ENCODE data around the gene CNTN4.
A peak's percentile ranks its signal among the peaks of the same experiment; 100 is the strongest.

Gene CNTN4

GRCh38 chr3:3016226-3016625 is 917.6 kb downstream of the CNTN4 start:
- Histone ChIP-seq H3K4me3 (ENCODE audit: low read length) (peak overlapping the region; percentile 74), H3K4me2 (ENCODE audit: low read length) (peak overlapping the region; percentile 93), H3K9me3 (ENCODE audit: insufficient read depth, low read length) (no peaks in the 10 kb centered on the region), H2AFZ (ENCODE audit: low read depth, low read length) (peak overlapping the region; percentile 13; the same call in 1 of the 2 replicates), H3K4me1 (ENCODE audit: low read length) (peaks cover 74% of the 10 kb centered on the region), H3K79me2 (ENCODE audit: low read length) (no peaks in the 10 kb centered on the region), H3K36me3 (replicated peaks; ENCODE audit: low read depth, low read length) (peaks cover 3% of the 10 kb centered on the region), H3K27me3 (ENCODE audit: low read depth, low read length) (no peaks in the 10 kb centered on the region), H3K9ac (ENCODE audit: low read length) (peak overlapping the region; percentile 81), H4K20me1 (ENCODE audit: insufficient read depth, low read length) (no peaks in the 10 kb centered on the region), H3K27ac (ENCODE audit: low read length) (peak overlapping the region; percentile 95)
- TF ChIP-seq EZH2phosphoT487 (IDR thresholded peaks at IDR 0.05; ENCODE audit: low read depth) (no peak), CTCF (IDR thresholded peaks at IDR 0.05; ENCODE audit: low read depth, low read length) (no peak)

GRCh38 chr3:3020209-3020608 is 921.5 kb downstream of the CNTN4 start:
- Histone ChIP-seq H3K27ac (ENCODE audit: low read length) (no peak overlapping the region), H3K4me3 (ENCODE audit: low read length) (no peak overlapping the region), H4K20me1 (ENCODE audit: insufficient read depth, low read length) (no peaks in the 10 kb centered on the region), H3K79me2 (ENCODE audit: low read length) (no peaks in the 10 kb centered on the region), H3K36me3 (replicated peaks; ENCODE audit: low read depth, low read length) (peaks cover 3% of the 10 kb centered on the region), H3K4me2 (ENCODE audit: low read length) (no peak overlapping the region), H3K9ac (ENCODE audit: low read length) (no peak overlapping the region), H3K4me1 (ENCODE audit: low read length) (peaks cover 34% of the 10 kb centered on the region), H3K9me3 (ENCODE audit: insufficient read depth, low read length) (no peaks in the 10 kb centered on the region), H2AFZ (ENCODE audit: low read depth, low read length) (no peak overlapping the region), H3K27me3 (ENCODE audit: low read depth, low read length) (no peaks in the 10 kb centered on the region)
- no peak for TF ChIP-seq CTCF (IDR thresholded peaks at IDR 0.05; ENCODE audit: low read depth, low read length)
- no peak for TF ChIP-seq EZH2phosphoT487 (IDR thresholded peaks at IDR 0.05; ENCODE audit: low read depth)

GRCh38 chr3:3023111-3023745 is 924.6 kb downstream of the CNTN4 start:
- Histone ChIP-seq H3K4me1 (ENCODE audit: low read length) (peaks cover 12% of the 10 kb centered on the region), H3K4me2 (ENCODE audit: low read length) (no peak overlapping the region), H4K20me1 (ENCODE audit: insufficient read depth, low read length) (no peaks in the 10 kb centered on the region), H3K27ac (ENCODE audit: low read length) (no peak overlapping the region), H3K79me2 (ENCODE audit: low read length) (no peaks in the 10 kb centered on the region), H3K36me3 (replicated peaks; ENCODE audit: low read depth, low read length) (no peaks in the 10 kb centered on the region), H3K9ac (ENCODE audit: low read length) (no peak overlapping the region), H3K9me3 (ENCODE audit: insufficient read depth, low read length) (no peaks in the 10 kb centered on the region), H3K4me3 (ENCODE audit: low read length) (no peak overlapping the region), H2AFZ (ENCODE audit: low read depth, low read length) (no peak overlapping the region), H3K27me3 (ENCODE audit: low read depth, low read length) (no peaks in the 10 kb centered on the region)
- TF ChIP-seq CTCF (IDR thresholded peaks at IDR 0.05; ENCODE audit: low read depth, low read length), result no peak

- no peak for TF ChIP-seq EZH2phosphoT487 (IDR thresholded peaks at IDR 0.05; ENCODE audit: low read depth)
- no peak for TF ChIP-seq CTCF (IDR thresholded peaks at IDR 0.05; ENCODE audit: low read depth, low read length)
- Histone ChIP-seq H2AFZ (ENCODE audit: low read depth, low read length) (0 out of 2 replicates have a peak overlapping the region, but pooled peaks have one; percentile 4), H3K27me3 (ENCODE audit: low read depth, low read length) (no peaks in the 10 kb centered on the region), H3K9ac (ENCODE audit: low read length) (no peak overlapping the region), H3K4me2 (ENCODE audit: low read length) (peak overlapping the region; percentile 31; the same call in 1 of the 2 replicates), H4K20me1 (ENCODE audit: insufficient read depth, low read length) (no peaks in the 10 kb centered on the region), H3K27ac (ENCODE audit: low read length) (no peak overlapping the region), H3K9me3 (ENCODE audit: insufficient read depth, low read length) (no peaks in the 10 kb centered on the region), H3K4me1 (ENCODE audit: low read length) (peaks cover 17% of the 10 kb centered on the region), H3K4me3 (ENCODE audit: low read length) (no peak overlapping the region), H3K79me2 (ENCODE audit: low read length) (no peaks in the 10 kb centered on the region), H3K36me3 (replicated peaks; ENCODE audit: low read depth, low read length) (no peaks in the 10 kb centered on the region)
These were observed 929.4 kb downstream of the CNTN4 start for GRCh38 chr3:3027976-3028567.

Data from OCI-LY3 (cell line).